Astrocyte of the spinal cord (primary cell): Measurements from ENCODE around the gene DIAPH1.
"Not testable (repeated sequence)": the region's sequence is repeated elsewhere in the genome, so short reads cannot be mapped to it uniquely, and the experiment has no call there.

Experiments
- DNase-seq: peaks from one replicate; pipeline ENCODE4 v3.0.0; 2011; ENCODE audit warnings: low read depth, low spot score
- H3K4me3 ChIP-seq: 2 replicates; pipeline ENCODE4 v1.5.1; 2011; ENCODE audit warnings: low read depth, mild to moderate bottlenecking, low read length, moderate library complexity
- CTCF ChIP-seq: IDR thresholded peaks from 2 replicates; pipeline ENCODE4 v1.5.1; 2012; ENCODE audit warnings: low read depth, mild to moderate bottlenecking, low read length, inconsistent platforms
- in situ Hi-C: cut with HindIII; loops from 2 replicates; pipeline ENCODE4 v1.10.0; 2017; ENCODE audit warnings: low sequenced_read_pairs

Gene DIAPH1

GRCh38 chr5:141617128-141617527, 1.7 kb downstream of the DIAPH1 start:
- no peak for TF ChIP-seq CTCF
- in situ Hi-C loops = no loop called here
- H3K4me3 ChIP-seq = no peak overlapping the region
- no peak for DNase-seq

GRCh38 chr5:141615991-141616720, 2.6 kb downstream of the DIAPH1 start:
- in situ Hi-C loops = no loop called here
- H3K4me3 ChIP-seq = no peak overlapping the region
- TF ChIP-seq CTCF = no peak
- no peak for DNase-seq

DNA sequence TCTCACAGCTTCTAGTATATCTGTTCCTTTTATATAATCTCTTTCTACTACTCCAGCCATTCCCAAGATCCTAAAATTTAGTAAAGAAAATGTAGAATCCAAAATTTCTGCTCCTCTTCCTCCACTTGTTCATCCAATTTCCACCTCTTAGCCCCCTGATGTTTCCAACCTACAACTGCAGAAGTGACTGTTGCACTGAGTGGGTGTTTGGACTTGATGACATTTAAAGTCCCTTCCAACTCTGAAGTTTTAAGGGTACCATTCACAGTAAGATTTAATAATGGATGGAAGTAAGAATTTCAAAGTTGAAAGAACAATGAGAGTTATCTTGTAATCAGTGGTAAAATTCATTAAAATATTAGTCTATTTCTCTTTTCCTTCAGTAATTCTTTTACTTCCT, 5.5 kb downstream of the DIAPH1 start:
- DNase-seq = no peak
- no peak overlapping the region for H3K4me3 ChIP-seq
- in situ Hi-C loops = no loop called here
- no peak for TF ChIP-seq CTCF

DNA sequence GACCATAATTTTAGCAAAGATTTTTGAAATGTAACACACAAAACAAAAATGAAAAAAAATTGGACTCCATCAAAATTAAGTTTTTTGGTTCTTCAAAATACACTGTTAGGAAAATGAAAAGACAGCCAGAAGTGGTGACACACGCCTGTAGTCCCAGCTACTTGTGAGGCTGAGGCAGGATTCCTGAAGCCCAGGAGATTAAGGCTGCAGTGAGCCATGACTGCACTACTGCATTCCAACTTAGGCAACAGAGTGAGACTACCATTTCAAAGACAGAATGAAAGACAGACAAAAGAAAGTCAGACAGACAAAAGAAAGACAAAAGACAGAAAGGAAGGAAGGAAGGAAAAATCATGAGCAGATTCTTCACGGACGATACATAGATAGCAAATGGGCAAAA, 7.5 kb downstream of the DIAPH1 start:
- no peak for DNase-seq
- no peak overlapping the region for H3K4me3 ChIP-seq
- TF ChIP-seq CTCF = no peak
- in situ Hi-C loops = no loop called here

DNA sequence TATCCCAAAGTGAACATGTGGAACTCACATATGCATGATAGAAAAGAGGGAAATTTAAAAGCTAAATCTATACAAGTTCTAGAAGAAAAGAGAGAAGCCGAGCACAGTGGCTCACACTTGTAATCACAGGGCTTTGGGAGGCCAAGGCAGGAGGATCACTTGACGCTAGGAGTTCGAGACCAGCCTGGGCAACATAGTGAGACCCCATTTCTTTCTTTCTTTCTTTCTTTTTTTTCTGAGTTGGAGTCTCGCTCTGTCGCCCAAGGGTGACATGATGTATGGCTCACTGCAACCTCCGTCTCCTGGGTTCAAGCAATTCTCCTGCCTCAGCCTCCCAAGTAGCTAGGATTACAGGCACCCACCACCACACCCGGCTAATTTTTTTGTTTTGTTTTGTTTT, 8.9 kb downstream of the DIAPH1 start:
- DNase-seq, H3K4me3 ChIP-seq, in situ Hi-C loops: not testable (repeated sequence)

DNA sequence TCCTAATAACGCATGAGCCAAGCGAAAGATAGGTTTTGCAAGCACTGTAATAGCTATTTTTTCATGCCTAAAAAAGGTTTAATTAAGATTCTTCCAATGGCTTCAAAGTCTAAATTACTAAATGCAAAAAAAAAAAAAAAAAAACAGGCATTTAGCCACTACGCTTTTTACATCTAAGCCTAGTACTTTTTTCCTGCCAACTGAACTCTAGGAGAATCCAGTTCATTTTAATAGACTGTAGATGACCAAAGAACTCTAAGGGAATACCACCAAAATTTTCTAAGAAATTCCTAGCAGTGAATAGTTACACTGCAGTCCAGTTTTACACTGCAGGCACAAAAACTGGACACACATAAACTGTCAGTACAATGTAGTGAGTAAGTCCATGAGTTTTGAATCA, 9.8 kb downstream of the DIAPH1 start:
- no peak for TF ChIP-seq CTCF
- in situ Hi-C loops = no loop called here
- DNase-seq = no peak
- no peak overlapping the region for H3K4me3 ChIP-seq

- DNase-seq = no peak
- in situ Hi-C loops = no loop called here
- no peak for TF ChIP-seq CTCF
- H3K4me3 ChIP-seq = no peak overlapping the region
These were observed 10.2 kb downstream of the DIAPH1 start for GRCh38 chr5:141608557-141608956.
